ENCODE results near the gene FOXK1. TPM values are rescaled to one million over a fixed set of nuclear protein-coding genes. Genes with fewer than 3 reads are reported as not detected.
"Not testable (repeated sequence)": the region's sequence is repeated elsewhere in the genome, so short reads cannot be mapped to it uniquely, and the experiment has no call there.

FOXK1 gene
- total RNA-seq, 2 experiments from 2014 or later: 38.1 to 38.2 TPM

- H3K4me3 Mint-ChIP-seq: no peak overlapping the region
- H3K27ac Mint-ChIP-seq: no peak overlapping the region
- H3K9me3 Mint-ChIP-seq: no peaks in the 10 kb centered on the region
- H3K27me3 Mint-ChIP-seq: no peaks in the 10 kb centered on the region
- H3K36me3 Mint-ChIP-seq: no peaks in the 10 kb centered on the region
- no peak for DNase-seq
- no peaks in the 10 kb centered on the region for H3K4me1 Mint-ChIP-seq
These were observed 119.7 kb downstream of the FOXK1 start for GRCh38 chr7:4801839-4802231.

- H3K27ac Mint-ChIP-seq, H3K9me3 Mint-ChIP-seq, H3K4me3 Mint-ChIP-seq, H3K4me1 Mint-ChIP-seq, DNase-seq, H3K27me3 Mint-ChIP-seq, H3K36me3 Mint-ChIP-seq: not testable (repeated sequence)
These were observed 120.5 kb downstream of the FOXK1 start for GRCh38 chr7:4802577-4802976.

GRCh38 chr7:4803397-4804241 is 121.5 kb downstream of the FOXK1 start:
- Mint-ChIP-seq H3K27me3 (peaks cover 9% of the 10 kb centered on the region), H3K4me1 (no peaks in the 10 kb centered on the region), H3K9me3 (no peaks in the 10 kb centered on the region), H3K4me3 (no peak overlapping the region), H3K27ac (no peak overlapping the region), H3K36me3 (no peaks in the 10 kb centered on the region)
- DNase-seq: no peak

- Mint-ChIP-seq H3K27ac (no peak overlapping the region), H3K4me1 (peaks cover 6% of the 10 kb centered on the region), H3K36me3 (no peaks in the 10 kb centered on the region), H3K27me3 (peaks cover 14% of the 10 kb centered on the region), H3K9me3 (no peaks in the 10 kb centered on the region), H3K4me3 (no peak overlapping the region)
- no peak for DNase-seq
These were observed 123.3 kb downstream of the FOXK1 start for GRCh38 chr7:4805110-4805983.

GRCh38 chr7:4805984-4806300 is 123.8 kb downstream of the FOXK1 start:
- Mint-ChIP-seq H3K9me3 (no peaks in the 10 kb centered on the region), H3K4me3 (no peak overlapping the region), H3K27ac (no peak overlapping the region)

GRCh38 chr7:4806983-4807597 is 125.0 kb downstream of the FOXK1 start:
- no peak for DNase-seq
- no peak overlapping the region for H3K4me3 Mint-ChIP-seq
- H3K27ac Mint-ChIP-seq: no peak overlapping the region
- peaks cover 14% of the 10 kb centered on the region for H3K27me3 Mint-ChIP-seq
- no peaks in the 10 kb centered on the region for H3K9me3 Mint-ChIP-seq
- H3K36me3 Mint-ChIP-seq: no peaks in the 10 kb centered on the region
- H3K4me1 Mint-ChIP-seq: peaks cover 6% of the 10 kb centered on the region

More at GRCh38 chr7:4805984-4806300, 123.8 kb downstream of the FOXK1 start:
- Mint-ChIP-seq H3K36me3 (no peaks in the 10 kb centered on the region), H3K27me3 (peaks cover 14% of the 10 kb centered on the region), H3K4me1 (peaks cover 6% of the 10 kb centered on the region)
- DNase-seq: no peak

- peaks cover 14% of the 10 kb centered on the region for H3K27me3 Mint-ChIP-seq
- no peak for DNase-seq
- peaks cover 6% of the 10 kb centered on the region for H3K4me1 Mint-ChIP-seq
- H3K9me3 Mint-ChIP-seq: no peaks in the 10 kb centered on the region
- no peak overlapping the region for H3K27ac Mint-ChIP-seq
- no peak overlapping the region for H3K4me3 Mint-ChIP-seq
- H3K36me3 Mint-ChIP-seq: no peaks in the 10 kb centered on the region
These were observed 125.5 kb downstream of the FOXK1 start for GRCh38 chr7:4807598-4808016.

- H3K27me3 Mint-ChIP-seq: peaks cover 14% of the 10 kb centered on the region
- no peak for DNase-seq
- no peak overlapping the region for H3K27ac Mint-ChIP-seq
- no peak overlapping the region for H3K4me3 Mint-ChIP-seq
- peaks cover 6% of the 10 kb centered on the region for H3K4me1 Mint-ChIP-seq
- no peaks in the 10 kb centered on the region for H3K9me3 Mint-ChIP-seq
- H3K36me3 Mint-ChIP-seq: no peaks in the 10 kb centered on the region
These were observed 125.9 kb downstream of the FOXK1 start for GRCh38 chr7:4808026-4808425.

GRCh38 chr7:4808565-4808964 is 126.5 kb downstream of the FOXK1 start:
- H3K9me3 Mint-ChIP-seq: no peaks in the 10 kb centered on the region
- no peak for DNase-seq
- H3K4me3 Mint-ChIP-seq: no peak overlapping the region
- H3K27ac Mint-ChIP-seq: no peak overlapping the region
- H3K36me3 Mint-ChIP-seq: no peaks in the 10 kb centered on the region
- H3K4me1 Mint-ChIP-seq: peaks cover 6% of the 10 kb centered on the region
- H3K27me3 Mint-ChIP-seq: peaks cover 14% of the 10 kb centered on the region

GRCh38 chr7:4809091-4809591 is 127.0 kb downstream of the FOXK1 start:
- Mint-ChIP-seq H3K27me3 (peaks cover 19% of the 10 kb centered on the region), H3K4me1 (peaks cover 6% of the 10 kb centered on the region), H3K27ac (no peak overlapping the region), H3K9me3 (no peaks in the 10 kb centered on the region), H3K36me3 (no peaks in the 10 kb centered on the region), H3K4me3 (peak overlapping the region; percentile 59)
- DNase-seq: peak; percentile 53

GRCh38 chr7:4809666-4810065 is 127.6 kb downstream of the FOXK1 start:
- Mint-ChIP-seq H3K4me1 (peaks cover 6% of the 10 kb centered on the region), H3K27me3 (peaks cover 24% of the 10 kb centered on the region), H3K9me3 (no peaks in the 10 kb centered on the region), H3K27ac (peak overlapping the region; percentile 29), H3K4me3 (peak overlapping the region; percentile 29), H3K36me3 (no peaks in the 10 kb centered on the region)
- no peak for DNase-seq

GRCh38 chr7:4814433-4814832 is 132.3 kb downstream of the FOXK1 start:
- no peaks in the 10 kb centered on the region for H3K36me3 Mint-ChIP-seq
- peaks cover 11% of the 10 kb centered on the region for H3K27me3 Mint-ChIP-seq
- no peak overlapping the region for H3K27ac Mint-ChIP-seq
- H3K9me3 Mint-ChIP-seq: no peaks in the 10 kb centered on the region
- peaks cover 3% of the 10 kb centered on the region for H3K4me1 Mint-ChIP-seq
- DNase-seq: no peak
- H3K4me3 Mint-ChIP-seq: no peak overlapping the region

GRCh38 chr7:4815121-4815520 is 133.0 kb downstream of the FOXK1 start:
- H3K27me3 Mint-ChIP-seq: peaks cover 11% of the 10 kb centered on the region
- no peak for DNase-seq
- H3K27ac Mint-ChIP-seq: no peak overlapping the region
- H3K4me3 Mint-ChIP-seq: no peak overlapping the region
- H3K4me1 Mint-ChIP-seq: no peaks in the 10 kb centered on the region
- no peaks in the 10 kb centered on the region for H3K9me3 Mint-ChIP-seq
- no peaks in the 10 kb centered on the region for H3K36me3 Mint-ChIP-seq

GRCh38 chr7:4815609-4816418 is 133.7 kb downstream of the FOXK1 start:
- H3K4me3 Mint-ChIP-seq: no peak overlapping the region
- DNase-seq: no peak
- H3K27me3 Mint-ChIP-seq: peaks cover 11% of the 10 kb centered on the region
- H3K27ac Mint-ChIP-seq: no peak overlapping the region
- H3K9me3 Mint-ChIP-seq: no peaks in the 10 kb centered on the region
- no peaks in the 10 kb centered on the region for H3K4me1 Mint-ChIP-seq
- H3K36me3 Mint-ChIP-seq: no peaks in the 10 kb centered on the region

Measured in activated naive CD8-positive, alpha-beta T cell treated with anti-CD3 and anti-CD28 coated beads for 36 hours (primary cell).